Measurements from ENCODE around the gene ATP10A. TPM values are rescaled to one million over a fixed set of nuclear protein-coding genes. Genes with fewer than 3 reads are reported as not detected.

The ATP10A gene
- total and polyA plus RNA-seq, 9 of the 15 experiments (the other 6 are each of a cell fraction or from before 2014, with no cell fraction given), result 0.09 TPM; not detected in 8

DNA sequence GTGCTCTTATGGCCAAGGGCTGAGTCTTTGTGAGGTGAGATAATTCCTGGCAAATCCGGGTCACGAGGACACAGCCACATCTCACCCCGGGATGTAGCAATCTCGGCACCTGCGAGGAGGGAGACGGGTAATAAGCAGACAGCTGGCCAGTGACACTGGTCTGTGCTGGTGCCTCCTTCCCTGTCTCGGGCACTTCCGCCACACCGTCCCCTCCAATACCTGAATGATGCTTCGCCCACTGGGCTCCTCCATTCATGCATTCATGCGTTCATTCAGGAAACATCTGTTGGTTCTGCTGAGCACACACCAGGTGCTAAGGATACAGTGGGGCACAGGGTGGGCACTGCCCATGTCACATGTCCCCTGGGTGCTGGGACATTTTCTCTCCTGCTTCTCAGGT lies 60.1 kb downstream of the ATP10A start:
- CTCF ChIA-PET (ENCODE audit: low intra/inter-chr PET ratio), result no interaction called here
- no peak for DNase-seq (ENCODE audit: extremely low read depth in 1 of 4, low spot score in 3 of 4)
- 1% methylated on average over 11 of the region's 11 CpGs for WGBS (ENCODE audit: insufficient coverage, low coverage, missing lambda C conversion rate)
- H3K9ac ChIP-seq (ENCODE audit: insufficient read depth in 1 of 2, low read depth in 2 of 2, low read length in 2 of 2), result no peak overlapping the region
- in situ Hi-C loops (cut with MboI), result no loop called here
- intact Hi-C loops (cut with micrococcal nuclease), result no loop called here
- BruUV-seq (replicated peaks), result no TSS peak
- POLR2A ChIA-PET, result no interaction called here
- H3K4me2 ChIP-seq (ENCODE audit: insufficient read depth, low read length), result no peak overlapping the region
- no peak overlapping the region for H3K4me3 ChIP-seq
- H3K9me3 ChIP-seq (replicated peaks; ENCODE audit: control insufficient read depth, insufficient read depth, low read depth, low read length), result no peaks in the 10 kb centered on the region
- FAIRE-seq, result no peak
- no peaks in the 10 kb centered on the region for H3K4me1 ChIP-seq (replicated peaks in 1 of 2; ENCODE audit: control insufficient read depth in 2 of 2, insufficient read depth in 2 of 2, low read length in 2 of 2)
- peaks cover 9 to 60% of the 10 kb centered on the region in 2 experiments; a peak in 4 of 5 replicates for H3K27me3 ChIP-seq (ENCODE audit: control insufficient read depth in 2 of 2, insufficient read depth in 2 of 2, low read length in 2 of 2)
- TF ChIP-seq ZNF79 (CRISPR knock-in tag; IDR thresholded peaks at IDR 0.05; ENCODE audit: low read depth) (no peak), RUNX1 (IDR thresholded peaks at IDR 0.05; ENCODE audit: low read depth) (no peak), HLTF (IDR thresholded peaks at IDR 0.05) (no peak), MAFK (IDR thresholded peaks at IDR 0.05; ENCODE audit: low read length) (no peak), HNRNPH1 (optimal IDR thresholded peaks at IDR 0.05; ENCODE audit: low read depth, low read length) (no peak), RERE (CRISPR knock-in tag; IDR thresholded peaks at IDR 0.05; ENCODE audit: borderline replicate concordance) (no peak)
- TF ChIP-seq, protein P1, sequence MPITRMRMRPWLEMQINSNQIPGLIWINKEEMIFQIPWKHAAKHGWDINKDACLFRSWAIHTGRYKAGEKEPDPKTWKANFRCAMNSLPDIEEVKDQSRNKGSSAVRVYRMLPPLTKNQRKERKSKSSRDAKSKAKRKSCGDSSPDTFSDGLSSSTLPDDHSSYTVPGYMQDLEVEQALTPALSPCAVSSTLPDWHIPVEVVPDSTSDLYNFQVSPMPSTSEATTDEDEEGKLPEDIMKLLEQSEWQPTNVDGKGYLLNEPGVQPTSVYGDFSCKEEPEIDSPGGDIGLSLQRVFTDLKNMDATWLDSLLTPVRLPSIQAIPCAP (CRISPR knock-in tag; IDR thresholded peaks at IDR 0.05; ENCODE audit: borderline replicate concordance), result no peak
- no peaks in the 10 kb centered on the region for H3K9me1 ChIP-seq (ENCODE audit: control insufficient read depth, insufficient read depth, low read length)
- H4K20me1 ChIP-seq (replicated peaks; ENCODE audit: control insufficient read depth, insufficient read depth, low read length), result peaks cover 3% of the 10 kb centered on the region; the same call in 1 of the 2 replicates
- no peaks in the 10 kb centered on the region for H3K36me3 ChIP-seq (ENCODE audit: control insufficient read depth, insufficient read depth, low read length)
- H3K79me2 ChIP-seq (ENCODE audit: control insufficient read depth, insufficient read depth, low read length), result no peaks in the 10 kb centered on the region
- no peak overlapping the region for H2AFZ ChIP-seq (ENCODE audit: low read depth, low read length)
- no peak for ATAC-seq
- no peak overlapping the region for H3K27ac ChIP-seq (ENCODE audit: extremely low read depth, low read depth, low read length)
